HepG2 (cell line): ENCODE results near the gene PIAS1. TPM values are rescaled to one million over a fixed set of nuclear protein-coding genes. Genes with fewer than 3 reads are reported as not detected.

Experiments used
- GPN1 ChIP-seq: sonication (generic); formaldehyde crosslinking; IDR thresholded peaks from 2 replicates; pipeline ENCODE4 v1.5.1; 2020; ENCODE audit warnings: missing genetic modification reagents, borderline replicate concordance
- HNRNPUL1 ChIP-seq: fragments of 200-400 bp; formaldehyde crosslinking; IDR thresholded peaks from 2 replicates; pipeline ENCODE4 v1.6.1; 2017; ENCODE audit warnings: low read depth, mild to moderate bottlenecking, low read length, moderate library complexity
- KLF15 ChIP-seq: sonication (generic); formaldehyde crosslinking; IDR thresholded peaks from 2 replicates; pipeline ENCODE4 v1.8.1; 2023; ENCODE audit warnings: borderline replicate concordance, mild to moderate bottlenecking, inconsistent platforms, missing genetic modification reagents, mixed read lengths
- KMT2A ChIP-seq: sonication (generic); formaldehyde crosslinking; IDR thresholded peaks from 2 replicates; pipeline ENCODE4 v1.4.0; 2020; ENCODE audit warnings: missing genetic modification reagents
- POLR2AphosphoS5 ChIP-seq: IDR thresholded peaks from 2 replicates; pipeline ENCODE4 v1.6.1; 2012; ENCODE audit warnings: low read depth, low read length
- RARG ChIP-seq: sonication (generic); formaldehyde crosslinking; IDR thresholded peaks from 2 replicates; pipeline ENCODE4 v1.4.0; 2020; ENCODE audit warnings: low read depth, mild to moderate bottlenecking, missing genetic modification reagents
- SRF ChIP-seq: IDR thresholded peaks from 2 replicates; pipeline ENCODE4 v1.6.1; 2011; ENCODE audit warnings: mild to moderate bottlenecking, low read depth, low read length, moderate library complexity
- STAG1 ChIP-seq: sonication (generic); formaldehyde crosslinking; IDR thresholded peaks from 2 replicates; pipeline ENCODE4 v1.4.0; 2020; ENCODE audit warnings: missing genetic modification reagents
- TAF1 ChIP-seq: sonication (generic); formaldehyde crosslinking; IDR thresholded peaks from 2 replicates; pipeline ENCODE4 v1.4.0; 2020; ENCODE audit warnings: missing genetic modification reagents
- TRIM22 ChIP-seq: fragments of 450-650 bp; IDR thresholded peaks from 2 replicates; pipeline ENCODE4 v1.6.1; 2017
- ZNF232 ChIP-seq: sonication (generic); formaldehyde crosslinking; IDR thresholded peaks from 2 replicates; pipeline ENCODE4 v1.4.0; 2020; ENCODE audit warnings: missing genetic modification reagents, borderline replicate concordance
- ZNF326 ChIP-seq: sonication (generic); formaldehyde crosslinking; IDR thresholded peaks from 2 replicates; pipeline ENCODE4 v1.4.0; 2020; ENCODE audit warnings: missing genetic modification reagents, borderline replicate concordance
- polyA plus RNA-seq, 8 experiments: library from polyadenylated mRNA; depleted of rRNA in 3 of 8; stranded (reverse) in 7 of 8; unstranded in 1 of 8; fragments of >200 nt; fragmentation: Illumina TruSeq in 4 of 8; extraction: Trizol in 4 of 8; gene quantifications; 2 replicates each; pipeline versions ENCODE4 v1.2.1 to v1.2.3, GENCODE V29; 2011 to 2016; ENCODE audit warnings: low read depth in 4 of 8, missing spikeins in 1 of 8, mixed read lengths in 1 of 8; ENCODE audit not compliant: insufficient read depth in 1 of 8
- total RNA-seq, 5 experiments: library from RNA; depleted of rRNA; stranded (reverse); fragments of >200 nt; fragmentation: Illumina TruSeq; extraction: Trizol; gene quantifications; 2 replicates each; pipeline ENCODE4 v1.2.3, GENCODE V29; 2016; ENCODE audit warnings: low read depth in 1 of 5
- TF ChIP-seq, protein P1 (sequence below): sonication (generic); formaldehyde crosslinking; IDR thresholded peaks from 2 replicates; pipeline ENCODE4 v1.4.0; 2020; ENCODE audit warnings: missing genetic modification reagents
- TF ChIP-seq, protein P2 (sequence below): sonication (generic); formaldehyde crosslinking; IDR thresholded peaks from 2 replicates; pipeline ENCODE4 v1.5.0; 2020; ENCODE audit warnings: missing genetic modification reagents, mild to moderate bottlenecking, borderline replicate concordance
- TF ChIP-seq, protein P3 (sequence below): sonication (generic); formaldehyde crosslinking; IDR thresholded peaks from 2 replicates; pipeline ENCODE4 v1.5.1; 2020; ENCODE audit warnings: mild to moderate bottlenecking, missing genetic modification reagents, moderate library complexity

PIAS1 gene
- total and polyA plus RNA-seq, 2 of the 13 experiments (the other 11 are each of a cell fraction or from before 2014, with no cell fraction given) = 20.7 to 33.7 TPM

- TF ChIP-seq TRIM22 (no peak), KMT2A (no peak), SRF (no peak), GPN1 (CRISPR knock-in tag) (no peak), TAF1 (CRISPR knock-in tag) (0 out of 2 replicates have a peak, but pooled peaks have one; percentile 32), ZNF326 (CRISPR knock-in tag) (no peak), STAG1 (CRISPR knock-in tag) (peak; percentile 31), POLR2AphosphoS5 (peak; percentile 37; the same call in 1 of the 2 replicates), RARG (CRISPR knock-in tag) (no peak), KLF15 (no peak), ZNF232 (CRISPR knock-in tag) (no peak), HNRNPUL1 (no peak)
- TF ChIP-seq, protein P1, sequence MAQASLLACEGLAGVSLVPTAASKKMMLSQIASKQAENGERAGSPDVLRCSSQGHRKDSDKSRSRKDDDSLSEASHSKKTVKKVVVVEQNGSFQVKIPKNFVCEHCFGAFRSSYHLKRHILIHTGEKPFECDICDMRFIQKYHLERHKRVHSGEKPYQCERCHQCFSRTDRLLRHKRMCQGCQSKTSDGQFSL (CRISPR knock-in tag) = 0 out of 2 replicates have a peak, but pooled peaks have one; percentile 54
- TF ChIP-seq, protein P2, sequence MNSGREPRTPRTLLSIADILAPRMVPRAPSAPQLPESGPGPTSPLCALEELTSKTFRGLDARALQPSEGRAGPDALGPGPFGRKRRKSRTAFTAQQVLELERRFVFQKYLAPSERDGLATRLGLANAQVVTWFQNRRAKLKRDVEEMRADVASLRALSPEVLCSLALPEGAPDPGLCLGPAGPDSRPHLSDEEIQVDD (CRISPR knock-in tag) = no peak
- TF ChIP-seq, protein P3, sequence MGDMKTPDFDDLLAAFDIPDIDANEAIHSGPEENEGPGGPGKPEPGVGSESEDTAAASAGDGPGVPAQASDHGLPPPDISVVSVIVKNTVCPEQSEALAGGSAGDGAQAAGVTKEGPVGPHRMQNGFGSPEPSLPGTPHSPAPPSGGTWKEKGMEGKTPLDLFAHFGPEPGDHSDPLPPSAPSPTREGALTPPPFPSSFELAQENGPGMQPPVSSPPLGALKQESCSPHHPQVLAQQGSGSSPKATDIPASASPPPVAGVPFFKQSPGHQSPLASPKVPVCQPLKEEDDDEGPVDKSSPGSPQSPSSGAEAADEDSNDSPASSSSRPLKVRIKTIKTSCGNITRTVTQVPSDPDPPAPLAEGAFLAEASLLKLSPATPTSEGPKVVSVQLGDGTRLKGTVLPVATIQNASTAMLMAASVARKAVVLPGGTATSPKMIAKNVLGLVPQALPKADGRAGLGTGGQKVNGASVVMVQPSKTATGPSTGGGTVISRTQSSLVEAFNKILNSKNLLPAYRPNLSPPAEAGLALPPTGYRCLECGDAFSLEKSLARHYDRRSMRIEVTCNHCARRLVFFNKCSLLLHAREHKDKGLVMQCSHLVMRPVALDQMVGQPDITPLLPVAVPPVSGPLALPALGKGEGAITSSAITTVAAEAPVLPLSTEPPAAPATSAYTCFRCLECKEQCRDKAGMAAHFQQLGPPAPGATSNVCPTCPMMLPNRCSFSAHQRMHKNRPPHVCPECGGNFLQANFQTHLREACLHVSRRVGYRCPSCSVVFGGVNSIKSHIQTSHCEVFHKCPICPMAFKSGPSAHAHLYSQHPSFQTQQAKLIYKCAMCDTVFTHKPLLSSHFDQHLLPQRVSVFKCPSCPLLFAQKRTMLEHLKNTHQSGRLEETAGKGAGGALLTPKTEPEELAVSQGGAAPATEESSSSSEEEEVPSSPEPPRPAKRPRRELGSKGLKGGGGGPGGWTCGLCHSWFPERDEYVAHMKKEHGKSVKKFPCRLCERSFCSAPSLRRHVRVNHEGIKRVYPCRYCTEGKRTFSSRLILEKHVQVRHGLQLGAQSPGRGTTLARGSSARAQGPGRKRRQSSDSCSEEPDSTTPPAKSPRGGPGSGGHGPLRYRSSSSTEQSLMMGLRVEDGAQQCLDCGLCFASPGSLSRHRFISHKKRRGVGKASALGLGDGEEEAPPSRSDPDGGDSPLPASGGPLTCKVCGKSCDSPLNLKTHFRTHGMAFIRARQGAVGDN (CRISPR knock-in tag) = peak; percentile 61
Observed at GRCh38 chr15:68045289-68046265, 8.5 kb upstream of the PIAS1 start (continued).
